Upper lobe of left lung (tissue), 6 donors: ENCODE measurements around the gene RNASE8. TPM values are rescaled to one million over a fixed set of nuclear protein-coding genes. Genes with fewer than 3 reads are reported as not detected.
A peak's percentile ranks its signal among the peaks of the same experiment; 100 is the strongest.

Experiments used
- ATAC-seq, 2 donors: fragments of 200-7000 bp; cut with Tn5 transposase; one replicate each; pipeline ENCODE4 v1.9.1; 2022; ENCODE audit warnings: mild to moderate bottlenecking in 2 of 2, moderate library complexity in 2 of 2; ENCODE audit not compliant: low FRiP score in 2 of 2
- DNase-seq, 2 donors: peaks; one replicate each; pipeline ENCODE4 v3.0.0-alpha.2; 2019 to 2020
- H3K27ac ChIP-seq, 4 donors: fragments of 200-600 bp; sonication (generic); one replicate each; pipeline ENCODE4 v1.5.1; 2016 to 2019
- H3K27me3 ChIP-seq, 4 donors: fragments of 200-600 bp; sonication (generic); one replicate each; pipeline ENCODE4 v1.5.1; 2017 to 2019
- H3K36me3 ChIP-seq, 4 donors: fragments of 200-600 bp; sonication (generic); one replicate each; pipeline ENCODE4 v1.5.1; 2016 to 2019
- H3K4me1 ChIP-seq, 4 donors: fragments of 200-600 bp; sonication (generic); one replicate each; pipeline ENCODE4 v1.5.1; 2018 to 2019
- H3K4me3 ChIP-seq, 4 donors: fragments of 200-600 bp; sonication (generic); one replicate each; pipeline ENCODE4 v1.5.1; 2017 to 2019; ENCODE audit warnings: mild to moderate bottlenecking in 2 of 4, moderate library complexity in 1 of 4
- H3K9me3 ChIP-seq, 4 donors: fragments of 200-600 bp; sonication (generic); one replicate each; pipeline ENCODE4 v1.5.1; 2018 to 2019
- CTCF ChIP-seq, 6 experiments: fragments of 450-650 bp in 4 of 6; fragments of 200-600 bp in 2 of 6; sonication (generic) in 2 of 6; IDR thresholded peaks; one replicate each; pipeline ENCODE4 v1.5.1; 2016 to 2019; ENCODE audit warnings: antibody characterized with exemption in 6 of 6
- EP300 ChIP-seq, 4 donors: sonication (generic); formaldehyde crosslinking; IDR thresholded peaks; one replicate each; pipeline ENCODE4 v1.5.1; 2017; ENCODE audit warnings: antibody characterized with exemption in 4 of 4, control low read depth in 2 of 4
- POLR2A ChIP-seq, 4 donors: fragments of 450-650 bp; IDR thresholded peaks; one replicate each; pipeline ENCODE4 v1.5.1; 2016 to 2017; ENCODE audit warnings: antibody characterized with exemption in 4 of 4, mild to moderate bottlenecking in 2 of 4
- POLR2AphosphoS5 ChIP-seq, 2 donors: sonication (generic); formaldehyde crosslinking; IDR thresholded peaks; one replicate each; pipeline ENCODE4 v1.5.1; 2017; ENCODE audit warnings: antibody characterized with exemption in 2 of 2
- WGBS, 2 donors: methylation state at CpG; one replicate each; pipeline ENCODE4 v1.1.5; 2017 to 2018; 5-methylcytosine and 5-hydroxymethylcytosine counted together
- total RNA-seq, 6 donors: library from RNA; depleted of rRNA in 4 of 6; stranded (reverse); fragments of >200 nt in 4 of 6; gene quantifications; one replicate each; pipeline versions ENCODE4 v1.1.0 to v1.2.1, GENCODE V29; 2016 to 2021
- donor health status: DM: no; HTN: no; CAD: no; lungs with moderate emphysema.
- donor health status: DM: no; HTN: yes; CAD: no; lungs with severe emphysema.

RNASE8 gene
- total RNA-seq, 6 donors from 2014 or later = not detected

- no peak for DNase-seq
Observed at GRCh38 chr14:21055432-21056117, 2.0 kb upstream of the RNASE8 start.

DNA sequence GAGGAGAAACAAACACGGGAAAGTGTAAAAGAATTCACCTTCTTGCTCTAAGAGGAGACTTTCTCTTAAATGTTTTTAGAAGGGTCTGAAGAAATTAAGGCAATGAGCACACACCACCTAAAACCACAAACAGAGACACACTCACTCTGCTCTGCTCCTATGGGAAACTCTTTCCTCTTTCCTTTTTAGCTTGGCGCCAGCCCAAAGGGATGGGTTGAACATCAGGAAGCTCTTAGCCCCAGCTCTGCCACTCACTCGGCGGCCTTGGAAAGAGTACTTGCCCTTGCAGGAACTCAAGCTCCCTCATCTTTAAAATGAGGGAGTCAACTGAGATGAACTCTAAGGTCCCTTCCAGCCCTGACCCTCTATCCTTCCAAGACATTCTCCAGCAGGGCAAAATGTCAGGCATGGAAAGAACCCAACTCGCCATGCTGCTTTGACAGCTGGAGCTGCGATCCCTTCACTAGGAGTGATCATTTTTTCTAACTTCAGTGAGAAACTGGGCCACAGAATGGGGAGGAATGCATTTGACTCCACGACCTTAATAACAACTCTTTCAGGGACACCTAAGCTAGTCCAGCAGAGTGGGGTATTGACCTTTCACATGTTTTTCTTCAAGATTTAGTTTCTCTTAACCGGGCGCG is 980 bp upstream of the RNASE8 start:
- DNase-seq (no peak), ATAC-seq (peak in 1 of 2 donors; percentile 63)
- TF ChIP-seq POLR2A (IDR thresholded peaks at IDR 0.05) (no peak), EP300 (IDR thresholded peaks at IDR 0.05) (no peak), CTCF (IDR thresholded peaks at IDR 0.05) (no peak), POLR2AphosphoS5 (IDR thresholded peaks at IDR 0.05) (no peak)
- peaks cover 0 to 10% (median 3%) of the 10 kb centered on the region in 4 donors for H3K4me1 ChIP-seq
- H3K9me3 ChIP-seq = no peaks in the 10 kb centered on the region
- H3K4me3 ChIP-seq = no peak overlapping the region
- H3K27me3 ChIP-seq = no peaks in the 10 kb centered on the region
- peak overlapping the region in 1 of 4 donors; percentile 27 for H3K27ac ChIP-seq
- WGBS, 2 donors = 73 to 81% methylated on average over 10 of the region's 10 CpGs
- no peaks in the 10 kb centered on the region for H3K36me3 ChIP-seq

More at GRCh38 chr14:21055432-21056117, 2.0 kb upstream of the RNASE8 start:
- no peak overlapping the region for H3K4me3 ChIP-seq
- H3K36me3 ChIP-seq = no peaks in the 10 kb centered on the region
- ATAC-seq = peak in 1 of 2 donors; percentile 19
- H3K27ac ChIP-seq = no peak overlapping the region
- peaks cover 0 to 10% (median 3%) of the 10 kb centered on the region in 4 donors for H3K4me1 ChIP-seq
- no peaks in the 10 kb centered on the region for H3K27me3 ChIP-seq
- H3K9me3 ChIP-seq = no peaks in the 10 kb centered on the region
- TF ChIP-seq EP300 (IDR thresholded peaks at IDR 0.05) (no peak), POLR2A (IDR thresholded peaks at IDR 0.05) (no peak), CTCF (IDR thresholded peaks at IDR 0.05) (no peak), POLR2AphosphoS5 (IDR thresholded peaks at IDR 0.05) (no peak)
- 53 to 60% methylated on average over 5 of the region's 5 CpGs for WGBS, 2 donors

GRCh38 chr14:21058903-21059302 is 1.3 kb downstream of the RNASE8 start:
- DNase-seq (no peak), ATAC-seq (no peak)
- H3K9me3 ChIP-seq = no peaks in the 10 kb centered on the region
- no peaks in the 10 kb centered on the region for H3K36me3 ChIP-seq
- H3K4me3 ChIP-seq = no peak overlapping the region
- WGBS, 2 donors = 98 to 100% methylated on average over 4 of the region's 5 CpGs
- no peak overlapping the region for H3K27ac ChIP-seq
- TF ChIP-seq EP300 (IDR thresholded peaks at IDR 0.05) (no peak), POLR2AphosphoS5 (IDR thresholded peaks at IDR 0.05) (no peak), POLR2A (IDR thresholded peaks at IDR 0.05) (no peak), CTCF (IDR thresholded peaks at IDR 0.05) (no peak)
- no peaks in the 10 kb centered on the region for H3K27me3 ChIP-seq
- H3K4me1 ChIP-seq = peaks cover 0 to 6% (median 2%) of the 10 kb centered on the region in 4 donors

GRCh38 chr14:21059842-21060613 is 2.4 kb downstream of the RNASE8 start:
- H3K27ac ChIP-seq = no peak overlapping the region
- peaks cover 0 to 5% (median 0%) of the 10 kb centered on the region in 4 donors for H3K4me1 ChIP-seq
- ATAC-seq (no peak), DNase-seq (no peak)
- H3K9me3 ChIP-seq = no peaks in the 10 kb centered on the region
- H3K27me3 ChIP-seq = no peaks in the 10 kb centered on the region
- 77 to 82% methylated on average over 8 of the region's 8 CpGs for WGBS, 2 donors
- no peak overlapping the region for H3K4me3 ChIP-seq
- TF ChIP-seq CTCF (IDR thresholded peaks at IDR 0.05) (no peak), POLR2AphosphoS5 (IDR thresholded peaks at IDR 0.05) (no peak)
- no peaks in the 10 kb centered on the region for H3K36me3 ChIP-seq
